Measurements from ENCODE around the gene ARHGAP19. TPM values are rescaled to one million over a fixed set of nuclear protein-coding genes. Genes with fewer than 3 reads are reported as not detected.
"Not testable (repeated sequence)": the region's sequence is repeated elsewhere in the genome, so short reads cannot be mapped to it uniquely, and the experiment has no call there.

The ARHGAP19 gene
- total RNA-seq, 1 experiment from 2014 or later = 11.1 TPM

- no peak for DNase-seq (ENCODE audit: low read depth)
Observed at GRCh38 chr10:97321032-97321803, 28.8 kb upstream of the ARHGAP19 start.

DNA sequence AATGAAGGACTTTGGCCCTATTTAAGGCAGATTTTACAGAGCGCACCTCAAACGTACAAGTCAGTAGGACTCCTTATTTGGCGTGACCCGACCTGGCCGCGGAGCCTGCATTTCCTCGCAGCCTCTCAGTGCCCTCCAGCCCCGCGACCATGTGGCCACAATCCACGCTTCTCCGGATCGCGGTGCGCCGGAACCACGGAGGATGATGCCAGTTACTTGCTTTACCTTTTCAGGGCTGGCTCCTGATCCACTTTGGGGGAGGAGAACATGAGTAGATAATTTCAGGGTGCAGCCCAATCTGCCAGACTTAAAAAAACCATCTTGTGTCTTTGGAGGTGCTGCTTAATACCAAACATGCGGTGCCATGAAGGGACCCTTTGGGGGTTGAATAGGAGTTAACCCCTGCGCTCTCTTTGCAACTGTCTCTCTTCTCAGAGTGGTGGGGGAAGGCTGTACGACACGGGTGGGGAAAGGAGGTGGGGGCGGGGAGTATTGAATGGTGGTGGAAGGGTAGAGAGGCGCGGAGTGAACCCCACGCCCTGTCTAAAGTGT lies 28.1 kb upstream of the ARHGAP19 start:
- DNase-seq (ENCODE audit: low read depth) = no peak

DNA sequence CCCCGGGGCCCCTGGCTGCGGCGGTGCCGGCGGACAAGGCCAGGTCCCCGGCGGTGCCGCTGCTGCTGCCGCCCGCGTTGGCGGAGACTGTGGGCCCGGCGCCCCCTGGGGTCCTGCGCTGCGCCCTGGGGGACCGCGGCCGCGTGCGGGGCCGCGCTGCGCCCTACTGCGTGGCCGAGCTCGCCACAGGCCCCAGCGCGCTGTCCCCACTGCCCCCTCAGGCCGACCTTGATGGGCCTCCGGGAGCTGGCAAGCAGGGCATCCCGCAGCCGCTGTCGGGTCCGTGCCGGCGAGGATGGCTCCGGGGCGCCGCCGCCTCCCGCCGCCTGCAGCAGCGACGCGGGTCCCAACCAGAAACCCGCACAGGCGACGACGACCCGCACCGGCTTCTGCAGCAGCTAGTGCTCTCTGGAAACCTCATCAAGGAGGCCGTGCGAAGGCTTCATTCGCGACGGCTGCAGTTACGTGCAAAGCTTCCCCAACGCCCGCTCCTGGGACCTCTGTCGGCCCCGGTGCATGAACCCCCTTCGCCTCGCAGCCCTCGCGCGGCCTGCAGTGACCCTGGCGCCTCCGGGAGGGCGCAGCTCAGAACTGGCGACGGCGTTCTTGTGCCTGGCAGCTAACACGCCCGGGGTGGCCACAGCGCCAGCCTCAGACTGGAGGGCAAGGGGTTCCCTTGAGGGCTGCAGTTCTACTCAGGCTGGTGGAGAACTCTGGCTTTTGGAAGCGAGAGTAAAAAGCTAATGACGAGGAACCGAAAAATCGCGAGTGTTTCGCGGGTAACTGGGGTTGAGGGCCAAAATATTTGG lies 27.4 kb upstream of the ARHGAP19 start:
- DNase-seq (ENCODE audit: low read depth) = no peak

DNA sequence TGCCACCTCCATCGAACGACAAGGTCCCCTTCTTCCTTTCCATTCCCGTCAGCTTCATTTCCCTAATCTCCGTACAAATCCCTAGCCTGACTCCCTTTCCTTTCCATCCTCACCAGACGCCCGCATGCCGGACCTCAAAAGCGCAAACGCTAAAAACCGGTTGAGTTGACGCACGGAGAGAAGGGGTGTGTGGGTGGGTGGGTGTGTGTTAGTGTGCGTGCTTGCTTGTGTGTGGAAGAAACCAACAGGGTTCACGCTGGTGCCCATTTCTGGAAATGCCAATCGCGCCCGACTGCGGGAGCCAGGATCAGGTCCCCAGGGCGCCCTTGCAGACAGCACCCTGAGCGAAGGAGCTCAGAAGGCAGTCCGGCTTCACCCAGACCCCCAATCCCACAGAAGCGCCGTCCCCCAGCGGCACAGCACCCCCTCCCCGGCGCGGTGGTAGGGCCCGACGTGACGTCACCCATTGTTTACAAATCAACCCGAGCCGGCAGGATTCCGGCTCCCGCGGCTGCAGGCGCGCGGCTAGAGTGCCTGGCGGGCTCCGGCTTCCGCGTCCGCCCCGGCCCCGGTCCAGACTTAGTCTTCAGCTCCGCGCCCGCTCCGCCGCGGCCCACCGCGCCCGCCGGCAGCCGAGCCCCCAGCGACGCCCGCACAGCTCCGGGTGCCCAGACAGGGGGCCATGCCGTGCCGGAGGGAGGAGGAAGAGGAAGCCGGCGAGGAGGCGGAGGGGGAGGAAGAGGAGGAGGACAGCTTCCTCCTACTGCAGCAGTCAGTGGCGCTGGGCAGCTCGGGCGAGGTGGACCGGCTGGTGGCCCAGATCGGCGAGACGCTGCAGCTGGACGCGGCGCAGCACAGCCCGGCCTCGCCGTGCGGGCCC lies 26.6 kb upstream of the ARHGAP19 start, which contains the start of gene FRAT1:
Gene FRAT1, plus strand, starts transcription at position 500 of the 880 bp plus-strand sequence. Its CDS starts 183 bp downstream, at position 683.
- peak; percentile 77 for DNase-seq (ENCODE audit: low read depth)

GRCh38 chr10:97314671-97315070 lies 22.2 kb upstream of the ARHGAP19 start:
- no peak for DNase-seq (ENCODE audit: low read depth)

GRCh38 chr10:97312897-97313296 lies 20.5 kb upstream of the ARHGAP19 start:
- no peak for DNase-seq (ENCODE audit: low read depth)

DNA sequence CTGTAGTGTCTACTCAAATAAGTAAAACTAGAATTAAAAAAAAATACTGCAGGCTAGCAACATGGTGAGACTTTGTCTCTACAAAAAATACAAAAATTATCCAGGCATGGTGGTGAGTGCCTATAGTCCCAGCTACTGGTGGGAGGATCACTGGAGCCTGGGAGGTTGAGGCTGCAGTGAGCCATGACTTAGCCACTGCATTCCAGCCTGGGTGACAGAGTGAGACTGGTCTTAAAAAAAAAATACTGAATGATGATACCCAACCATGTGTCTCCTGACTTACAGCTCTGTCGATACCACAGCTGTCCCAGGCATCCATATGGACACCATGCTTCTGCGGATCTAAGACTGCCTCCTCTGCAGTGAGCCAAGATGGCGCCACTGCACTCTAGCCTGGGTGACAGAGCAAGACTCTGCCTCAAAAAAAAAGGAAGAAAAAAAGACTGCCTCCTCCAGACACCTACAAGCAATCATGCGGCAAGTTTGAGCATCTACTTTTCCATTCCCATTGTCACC lies 18.7 kb upstream of the ARHGAP19 start:
- no peak for DNase-seq (ENCODE audit: low read depth)

DNA sequence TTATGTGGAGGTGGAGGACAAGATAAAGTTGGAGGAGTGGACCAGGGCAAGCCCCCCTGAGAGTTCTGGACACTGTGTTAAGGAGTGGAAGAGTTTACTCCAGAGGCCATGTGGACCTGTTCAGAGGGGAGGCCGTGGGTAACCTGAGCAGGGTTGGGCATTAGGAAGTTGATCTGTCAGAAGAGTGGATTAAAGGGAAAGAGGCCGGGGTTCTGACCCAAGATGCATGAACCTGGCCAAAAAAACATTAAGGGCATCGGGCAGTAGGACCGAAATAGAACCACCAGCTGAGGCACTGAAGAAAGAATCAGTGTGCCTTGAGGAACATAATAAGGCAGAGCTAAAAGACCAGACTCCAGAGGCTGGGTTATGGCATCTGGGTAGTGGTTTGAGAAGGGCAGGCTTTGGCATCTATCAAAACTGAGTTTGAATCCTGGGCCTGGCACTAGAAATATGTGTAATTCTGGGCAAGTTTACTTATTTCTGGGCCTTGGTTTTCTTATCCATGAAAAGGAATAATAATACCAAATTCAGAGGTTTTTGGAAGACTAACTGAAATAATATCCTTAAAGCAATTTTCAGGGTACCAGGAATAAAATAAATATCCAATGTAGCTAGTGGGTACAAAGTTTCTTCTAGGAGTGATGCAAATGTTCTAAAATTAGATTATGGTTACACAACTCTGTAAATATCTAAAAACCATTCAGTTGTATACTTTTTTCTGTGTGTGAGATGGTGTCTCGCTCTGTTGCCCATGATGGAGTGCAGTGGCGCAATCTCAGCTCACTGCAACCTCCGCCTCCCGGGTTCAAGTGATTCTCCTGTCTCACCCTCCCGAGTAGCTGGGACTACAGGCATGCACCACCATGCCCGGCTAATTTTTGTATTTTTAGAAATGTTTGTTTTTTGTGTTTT lies 15.7 kb upstream of the ARHGAP19 start:
- DNase-seq (ENCODE audit: low read depth) = no peak

DNA sequence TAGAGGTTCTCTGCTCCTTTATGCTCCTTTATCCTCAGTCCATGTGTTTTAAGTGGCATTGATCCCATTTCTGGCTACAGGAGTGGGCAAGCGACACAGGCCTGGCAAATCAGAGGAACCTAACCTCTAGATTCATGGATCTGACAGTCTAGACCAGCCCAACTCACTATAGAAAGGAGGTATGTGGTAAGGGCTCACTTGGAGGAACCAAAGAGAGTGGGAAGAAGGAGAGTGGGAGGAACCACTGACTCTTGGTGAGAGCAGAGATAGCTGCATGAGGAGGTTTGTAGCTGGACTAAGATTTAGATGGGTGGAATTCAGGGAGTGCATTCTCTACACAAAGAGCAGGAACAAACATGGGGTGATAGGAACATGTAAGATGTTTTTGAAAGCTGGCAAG lies 15.0 kb upstream of the ARHGAP19 start:
- DNase-seq (ENCODE audit: low read depth) = no peak

DNA sequence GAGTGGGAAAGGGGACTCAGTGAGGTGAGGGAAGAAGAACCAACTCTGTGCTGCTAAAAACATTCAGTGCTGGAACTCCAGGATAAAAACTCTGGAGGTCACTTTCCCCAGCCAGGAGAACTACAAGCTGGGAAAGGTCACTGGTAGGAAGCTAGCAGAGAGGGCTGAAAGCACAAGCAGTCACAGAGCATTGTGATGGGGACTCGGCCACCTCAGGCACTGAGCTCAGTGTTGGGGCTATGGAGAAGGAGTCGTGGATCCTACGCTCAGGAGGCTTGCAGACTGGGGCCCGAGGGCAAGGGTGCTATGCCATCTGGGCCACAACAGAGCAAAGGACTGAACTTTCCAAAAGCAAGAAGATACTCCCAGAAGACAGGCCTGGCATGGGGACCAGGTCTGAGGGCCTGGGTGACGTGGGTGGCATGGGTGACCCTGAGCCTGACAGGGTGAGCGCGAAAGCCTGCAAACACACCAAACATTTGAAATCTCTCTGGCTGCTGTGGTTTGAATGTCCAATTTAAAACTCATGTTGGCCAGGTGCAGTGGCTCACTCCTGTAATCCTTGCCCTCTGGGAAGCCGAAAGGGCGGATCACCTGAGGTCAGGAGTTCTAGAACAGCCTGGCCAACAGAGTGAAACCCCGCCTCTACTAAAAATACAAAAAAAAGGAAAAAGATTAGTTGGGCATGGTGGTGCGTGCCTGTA lies 9.8 kb upstream of the ARHGAP19 start:
- DNase-seq (ENCODE audit: low read depth) = no peak

DNA sequence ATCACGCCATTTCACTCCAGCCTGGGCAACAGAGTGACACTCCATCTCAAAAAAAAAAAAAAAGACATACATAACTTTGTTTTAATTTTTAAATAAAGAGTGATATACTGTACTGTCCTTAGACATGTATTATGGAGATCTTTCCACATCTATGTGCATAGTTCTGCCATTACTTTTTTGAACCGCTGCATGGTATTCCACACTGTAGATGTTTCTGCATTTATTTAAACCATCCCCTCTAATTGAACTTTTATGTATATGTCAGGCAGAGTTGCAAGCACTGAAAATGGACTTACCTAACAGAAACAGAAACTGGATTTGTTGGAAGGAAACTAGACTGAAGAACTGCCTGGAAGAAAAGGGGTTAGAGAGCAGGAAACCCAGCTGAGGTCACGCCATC lies 8.5 kb upstream of the ARHGAP19 start:
- no peak for DNase-seq (ENCODE audit: low read depth)

- DNase-seq (ENCODE audit: low read depth) = no peak
Observed at GRCh38 chr10:97298223-97298571, 5.8 kb upstream of the ARHGAP19 start.

DNA sequence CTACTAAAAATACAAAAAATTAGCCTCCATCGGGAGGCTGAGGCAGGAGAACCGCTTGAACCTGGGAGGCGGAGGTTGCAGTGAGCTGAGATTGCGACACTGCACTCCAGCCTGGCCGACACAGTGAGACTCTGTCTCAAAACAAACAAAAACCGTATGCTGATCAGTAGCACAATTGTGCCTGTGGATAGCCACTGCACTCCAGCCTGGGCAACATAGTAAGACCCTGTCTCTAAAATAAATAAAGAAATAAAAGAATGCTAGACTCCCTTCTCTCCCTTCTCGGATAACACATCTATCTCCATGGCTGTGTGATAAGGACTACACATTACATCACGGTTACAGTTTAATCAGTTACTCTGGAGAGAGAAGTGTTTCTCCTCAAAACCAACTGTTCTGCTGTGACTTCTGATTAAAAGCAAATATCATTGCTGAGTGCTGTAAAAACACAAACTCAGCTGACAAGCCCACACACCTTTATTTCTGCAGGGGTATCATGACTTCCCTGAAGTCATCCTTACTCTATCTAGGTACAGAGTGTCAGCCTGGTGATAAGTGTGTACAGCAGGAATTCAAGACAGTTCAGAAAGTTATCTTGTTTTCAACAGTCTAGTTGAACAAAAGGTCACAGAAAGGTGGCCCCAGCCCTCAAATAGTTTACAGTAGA lies 5.3 kb upstream of the ARHGAP19 start:
- DNase-seq (ENCODE audit: low read depth) = no peak

DNA sequence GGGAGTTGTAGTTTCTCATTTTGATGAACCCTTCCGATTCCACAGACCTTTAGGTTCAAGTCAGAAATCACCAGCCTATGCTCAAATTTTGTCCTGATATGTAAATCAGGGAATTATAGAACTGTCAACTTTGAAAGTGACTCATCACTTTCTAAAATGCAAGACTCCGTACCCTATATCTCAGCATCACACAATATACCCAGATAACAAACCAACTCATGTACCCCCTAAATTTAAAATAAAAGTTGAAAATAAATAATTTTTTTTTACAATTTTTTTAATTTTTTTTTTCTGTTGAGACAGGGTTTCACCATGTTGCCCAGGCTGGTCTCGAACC lies 393 bp upstream of the ARHGAP19 start:
- DNase-seq (ENCODE audit: low read depth) = no peak

GRCh38 chr10:97291357-97292096 lies 910 bp downstream of the ARHGAP19 start:
- DNase-seq (ENCODE audit: low read depth) = no peak

GRCh38 chr10:97290576-97291356 lies 1.7 kb downstream of the ARHGAP19 start:
- DNase-seq (ENCODE audit: low read depth) = not testable (repeated sequence)

- DNase-seq (ENCODE audit: low read depth) = not testable (repeated sequence)
Observed at GRCh38 chr10:97290076-97290475, 2.4 kb downstream of the ARHGAP19 start.
